Stimulated activated CD4-positive, alpha-beta T cell treated with anti-CD3 and anti-CD28 coated beads, Interleukin-4, amount 100 ng/mL, for 4 hours (primary cell): Measurements from ENCODE around the gene CENPF.
"Not testable (repeated sequence)": the region's sequence is repeated elsewhere in the genome, so short reads cannot be mapped to it uniquely, and the experiment has no call there.

Source experiments
- DNase-seq, 2 experiments: peaks; one replicate each; pipeline ENCODE4 v3.0.0-alpha.2; 2020

CENPF gene, protein sequence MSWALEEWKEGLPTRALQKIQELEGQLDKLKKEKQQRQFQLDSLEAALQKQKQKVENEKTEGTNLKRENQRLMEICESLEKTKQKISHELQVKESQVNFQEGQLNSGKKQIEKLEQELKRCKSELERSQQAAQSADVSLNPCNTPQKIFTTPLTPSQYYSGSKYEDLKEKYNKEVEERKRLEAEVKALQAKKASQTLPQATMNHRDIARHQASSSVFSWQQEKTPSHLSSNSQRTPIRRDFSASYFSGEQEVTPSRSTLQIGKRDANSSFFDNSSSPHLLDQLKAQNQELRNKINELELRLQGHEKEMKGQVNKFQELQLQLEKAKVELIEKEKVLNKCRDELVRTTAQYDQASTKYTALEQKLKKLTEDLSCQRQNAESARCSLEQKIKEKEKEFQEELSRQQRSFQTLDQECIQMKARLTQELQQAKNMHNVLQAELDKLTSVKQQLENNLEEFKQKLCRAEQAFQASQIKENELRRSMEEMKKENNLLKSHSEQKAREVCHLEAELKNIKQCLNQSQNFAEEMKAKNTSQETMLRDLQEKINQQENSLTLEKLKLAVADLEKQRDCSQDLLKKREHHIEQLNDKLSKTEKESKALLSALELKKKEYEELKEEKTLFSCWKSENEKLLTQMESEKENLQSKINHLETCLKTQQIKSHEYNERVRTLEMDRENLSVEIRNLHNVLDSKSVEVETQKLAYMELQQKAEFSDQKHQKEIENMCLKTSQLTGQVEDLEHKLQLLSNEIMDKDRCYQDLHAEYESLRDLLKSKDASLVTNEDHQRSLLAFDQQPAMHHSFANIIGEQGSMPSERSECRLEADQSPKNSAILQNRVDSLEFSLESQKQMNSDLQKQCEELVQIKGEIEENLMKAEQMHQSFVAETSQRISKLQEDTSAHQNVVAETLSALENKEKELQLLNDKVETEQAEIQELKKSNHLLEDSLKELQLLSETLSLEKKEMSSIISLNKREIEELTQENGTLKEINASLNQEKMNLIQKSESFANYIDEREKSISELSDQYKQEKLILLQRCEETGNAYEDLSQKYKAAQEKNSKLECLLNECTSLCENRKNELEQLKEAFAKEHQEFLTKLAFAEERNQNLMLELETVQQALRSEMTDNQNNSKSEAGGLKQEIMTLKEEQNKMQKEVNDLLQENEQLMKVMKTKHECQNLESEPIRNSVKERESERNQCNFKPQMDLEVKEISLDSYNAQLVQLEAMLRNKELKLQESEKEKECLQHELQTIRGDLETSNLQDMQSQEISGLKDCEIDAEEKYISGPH (N-terminal part only)

DNA sequence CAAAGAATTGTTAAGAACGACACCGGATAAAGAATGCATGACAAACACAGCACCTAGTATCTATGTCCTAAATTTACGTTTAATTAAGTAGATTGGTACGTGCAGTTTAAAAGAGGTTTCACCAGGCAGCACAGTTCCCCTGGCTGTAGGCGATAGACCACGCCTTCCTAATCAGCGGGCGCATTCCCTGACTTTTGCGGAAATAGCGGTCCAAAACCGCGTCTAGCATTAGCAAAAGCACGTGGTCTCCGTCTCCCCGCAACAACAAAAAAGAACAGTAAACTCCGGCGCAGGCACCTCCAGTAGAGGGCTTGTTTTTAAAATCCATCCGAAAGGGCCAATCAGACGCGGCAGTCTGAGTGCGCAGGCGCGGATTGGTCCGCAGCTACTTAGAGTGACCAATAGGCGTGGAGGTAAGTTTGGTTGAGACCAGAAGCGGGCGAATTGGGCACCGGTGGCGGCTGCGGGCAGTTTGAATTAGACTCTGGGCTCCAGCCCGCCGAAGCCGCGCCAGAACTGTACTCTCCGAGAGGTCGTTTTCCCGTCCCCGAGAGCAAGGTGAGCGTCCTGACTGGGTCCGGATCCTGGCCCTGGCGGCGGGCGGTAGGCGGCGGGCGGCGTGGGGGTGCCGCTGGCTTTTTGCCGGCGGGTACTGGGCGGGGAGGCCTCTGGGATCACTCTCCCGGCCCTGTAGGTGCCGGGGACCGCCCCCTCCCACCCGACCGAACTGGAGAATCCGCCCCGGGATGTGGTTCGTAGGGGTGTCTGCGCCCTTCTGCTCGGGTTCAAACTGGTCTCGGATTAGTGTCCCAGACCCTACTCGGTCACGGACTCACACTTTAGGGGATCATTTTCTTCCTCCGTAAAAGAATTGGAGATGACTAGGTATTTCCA is at the start of gene CENPF:
CENPF (plus strand) TSS at position 432 of the 894 bp plus-strand sequence. CDS start 10,560 bp downstream, outside the sequence.
- DNase-seq: peak; percentile 83 to 92

DNA sequence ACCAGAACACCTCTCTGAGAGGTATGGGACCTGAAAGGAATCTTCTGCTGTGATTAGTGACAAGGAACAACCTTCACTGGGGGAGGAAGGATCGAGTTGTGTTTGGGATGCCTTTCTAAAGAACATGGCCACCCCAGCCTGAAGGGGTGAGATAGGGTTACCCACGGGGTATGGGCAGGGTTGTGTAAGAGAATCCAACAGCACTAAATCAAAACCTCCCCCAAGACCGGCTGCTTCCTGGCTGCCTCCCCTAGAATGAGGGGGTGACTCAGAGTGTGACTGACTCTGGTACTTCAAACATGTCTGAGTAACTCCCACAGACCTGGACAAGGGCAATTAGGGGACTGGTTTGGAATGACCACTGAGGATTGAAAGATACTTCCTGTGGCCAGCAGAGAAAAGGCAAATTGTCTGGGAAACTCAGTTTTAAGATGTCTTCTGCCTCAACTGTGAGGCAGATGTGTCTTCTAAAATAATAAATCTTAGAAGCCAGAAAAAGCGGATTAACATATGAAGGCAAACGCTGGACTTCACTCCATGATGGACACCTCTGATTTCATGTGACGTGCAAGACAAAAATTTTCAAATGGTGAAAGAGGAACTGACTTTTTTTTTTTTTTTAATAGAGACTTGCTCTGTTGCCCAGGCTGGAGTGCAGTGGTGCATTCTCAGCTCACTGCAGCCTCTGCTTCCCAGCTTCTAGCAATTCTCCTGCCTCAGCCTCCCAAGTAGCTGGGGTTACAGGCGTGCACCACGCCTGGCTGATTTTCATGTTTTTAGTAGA is 44.9 kb upstream of the CENPF start:
- no peak for DNase-seq

- no peak for DNase-seq
Measured at GRCh38 chr1:214563881-214564280, 39.1 kb upstream of the CENPF start.

DNA sequence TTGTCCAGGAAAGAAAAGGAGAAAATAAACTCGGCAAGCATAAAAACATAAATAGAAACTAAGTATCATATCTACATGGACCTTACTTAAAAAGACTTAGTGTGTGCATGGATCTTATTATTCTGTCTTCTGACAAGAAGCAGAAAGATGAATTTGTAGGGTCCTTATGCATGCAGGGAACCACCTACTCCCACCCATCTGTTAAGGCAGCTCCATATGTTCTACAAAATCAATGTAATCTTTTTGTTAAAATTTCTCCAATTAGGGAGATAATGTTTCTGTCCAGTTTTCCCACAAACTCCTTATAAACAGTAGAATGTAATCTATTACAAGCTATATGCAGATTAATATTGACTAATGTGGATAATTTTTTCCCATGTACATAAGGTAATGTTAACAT is 37.7 kb upstream of the CENPF start:
- DNase-seq: no peak

- DNase-seq: no peak
Measured at GRCh38 chr1:214566158-214567104, 36.6 kb upstream of the CENPF start.

DNA sequence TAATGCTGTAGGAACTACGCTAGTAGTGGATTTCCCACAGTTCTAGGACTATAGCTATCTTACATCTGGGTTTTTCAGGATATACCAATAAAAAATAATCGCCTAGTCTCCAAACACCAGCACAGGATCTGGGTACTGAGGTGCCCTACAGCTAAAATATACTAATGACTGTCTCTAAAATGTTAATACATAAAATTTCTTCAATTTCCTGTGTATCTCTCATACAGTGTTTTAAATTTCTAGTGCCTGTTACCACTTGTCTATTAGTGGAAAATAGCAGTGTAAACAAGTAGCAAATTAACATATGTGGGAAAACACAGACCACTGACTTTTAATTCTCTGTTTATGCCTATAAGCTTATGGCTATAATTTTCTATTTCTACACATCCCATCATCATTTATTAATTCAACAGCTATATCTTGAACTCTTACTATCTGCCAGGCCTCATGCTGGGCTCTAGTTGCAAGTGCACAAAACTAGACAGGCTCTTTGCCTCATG is 35.5 kb upstream of the CENPF start:
- DNase-seq: no peak

DNA sequence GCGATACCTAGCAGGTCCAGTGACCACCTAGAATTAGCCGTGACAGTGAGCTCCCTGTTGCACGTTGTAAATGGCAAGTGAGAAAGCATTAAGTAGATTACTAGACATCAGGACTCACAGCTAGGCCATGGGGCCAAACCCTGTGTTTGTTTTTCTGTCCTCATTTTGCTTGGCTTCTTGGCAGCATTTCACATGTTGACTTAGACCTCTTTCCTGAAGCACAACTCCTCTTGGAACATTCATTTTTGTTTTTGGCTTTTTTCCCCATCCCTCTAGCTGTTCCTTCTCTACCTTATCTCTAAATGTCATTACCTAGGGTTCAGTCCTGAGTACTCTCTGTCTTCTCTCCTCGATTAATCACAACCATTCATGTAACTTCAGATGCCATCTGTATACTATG is 34.7 kb upstream of the CENPF start:
- DNase-seq: no peak

DNA sequence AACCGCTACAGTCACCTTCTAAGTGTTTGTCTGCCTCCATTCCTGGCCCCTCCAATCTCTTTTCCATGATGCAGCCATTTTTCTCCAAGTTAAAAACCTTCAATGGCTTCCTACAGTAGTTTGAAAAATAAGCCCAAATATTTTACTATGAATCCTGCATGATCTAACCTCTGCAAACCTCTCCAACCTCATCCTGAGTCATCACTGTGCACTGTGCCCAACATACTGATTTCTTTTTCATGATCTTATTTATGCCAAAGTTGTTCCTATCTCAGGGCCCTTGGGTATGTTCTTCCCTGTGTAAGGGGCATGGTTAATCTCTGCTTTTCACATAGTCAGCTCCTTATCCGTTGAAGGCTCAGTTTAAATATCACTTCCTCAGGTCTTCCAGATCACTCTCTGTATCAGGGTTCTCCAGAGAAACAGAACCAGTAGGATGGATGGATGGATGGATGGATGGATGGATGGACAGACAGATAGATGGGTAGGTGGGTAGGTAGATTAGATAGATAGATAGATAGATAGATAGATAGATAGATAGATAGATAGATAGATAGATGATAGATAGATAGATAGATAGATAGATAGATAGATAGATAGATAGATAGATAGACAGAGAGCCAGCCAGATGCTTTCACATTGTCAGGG is 33.5 kb upstream of the CENPF start:
- DNase-seq: no peak

DNA sequence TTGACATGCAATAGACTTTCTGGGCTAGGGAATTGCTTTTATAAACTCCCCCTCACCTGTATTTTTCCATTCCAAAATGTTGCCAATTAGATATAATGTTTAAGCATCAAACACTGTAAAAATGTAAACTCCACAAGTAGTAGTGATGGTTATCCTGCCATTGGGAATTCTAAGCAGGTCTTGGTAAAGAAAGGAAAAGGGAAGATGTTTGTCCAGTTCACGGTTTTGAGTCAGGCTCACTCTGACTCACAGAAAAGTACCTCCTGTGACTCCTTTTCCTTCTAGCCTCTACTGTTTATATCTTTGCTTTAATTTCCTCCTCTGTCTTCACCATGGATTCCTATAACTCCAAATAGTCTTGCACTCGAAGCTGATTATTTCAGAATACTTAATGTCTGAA is 32.6 kb upstream of the CENPF start:
- DNase-seq: no peak

GRCh38 chr1:214571281-214571680 is 31.7 kb upstream of the CENPF start:
- DNase-seq: no peak

GRCh38 chr1:214573386-214574318 is 29.3 kb upstream of the CENPF start:
- no peak for DNase-seq

- no peak for DNase-seq
Measured at GRCh38 chr1:214574598-214575411, 28.2 kb upstream of the CENPF start.

GRCh38 chr1:214576120-214576519 is 26.9 kb upstream of the CENPF start:
- not testable (repeated sequence) for DNase-seq

- no peak for DNase-seq
Measured at GRCh38 chr1:214579183-214579582, 23.8 kb upstream of the CENPF start.

DNA sequence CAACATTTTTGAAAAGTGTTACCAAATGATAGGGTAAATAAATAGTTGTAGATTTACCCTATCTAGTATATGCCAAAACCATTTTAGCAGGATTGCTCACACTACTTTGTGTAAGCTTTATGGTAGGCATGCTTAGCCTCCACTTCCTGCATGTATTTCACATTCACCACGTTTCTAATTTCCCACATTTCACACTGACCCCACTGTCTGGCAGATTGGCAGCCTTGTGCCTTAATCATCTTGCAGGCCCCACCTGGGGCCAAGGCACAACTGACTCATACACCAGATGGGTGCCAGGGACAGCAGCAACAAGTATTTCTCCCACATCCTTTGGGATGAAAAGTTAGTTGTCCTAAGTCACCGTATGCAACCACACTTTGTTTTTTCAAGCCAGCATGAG is 21.2 kb upstream of the CENPF start:
- no peak for DNase-seq

GRCh38 chr1:214582289-214582891 is 20.6 kb upstream of the CENPF start:
- no peak for DNase-seq

DNA sequence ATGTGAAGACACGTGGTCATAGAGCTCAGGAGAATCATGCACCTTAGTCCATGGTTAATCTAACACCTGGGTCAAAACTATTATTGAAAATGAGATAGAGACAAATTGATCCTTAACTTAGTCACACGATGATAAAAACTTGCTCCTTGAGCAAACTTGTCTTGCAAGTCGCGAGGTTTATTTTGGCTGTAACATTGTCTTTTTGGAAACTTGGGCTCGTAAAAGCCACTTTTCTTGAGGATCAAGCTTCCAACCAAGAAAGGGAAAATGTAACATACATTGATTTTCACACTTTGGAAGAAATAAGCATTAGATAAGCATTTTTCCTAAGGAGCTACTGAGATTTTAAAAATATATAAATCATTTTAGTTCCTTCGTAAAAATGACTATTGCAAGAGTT is 19.9 kb upstream of the CENPF start:
- DNase-seq: no peak
